ENCODE measurements around the gene KIR3DL2.

DNA sequence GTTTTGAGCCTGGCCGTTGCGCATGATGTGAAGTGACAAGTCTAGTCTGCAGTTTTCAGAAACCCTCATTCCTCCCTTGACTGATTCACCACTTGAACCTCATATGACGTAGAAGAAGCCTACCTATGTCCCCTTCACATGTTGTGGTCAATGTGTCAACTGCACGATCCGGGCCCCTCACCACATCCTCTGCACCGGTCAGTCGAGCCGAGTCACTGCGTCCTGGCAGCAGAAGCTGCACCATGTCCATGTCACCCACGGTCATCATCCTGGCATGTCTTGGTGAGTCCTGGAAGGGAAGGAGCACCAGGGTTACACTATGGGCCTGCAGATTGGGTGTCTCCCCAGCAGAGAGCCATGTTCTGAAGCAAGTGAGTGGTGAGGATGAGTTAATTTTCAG lies 46.8 kb upstream of the KIR3DL2 start, which contains the start of gene KIR2DL4:
- TF ChIP-seq POLR2A (IDR thresholded peaks at IDR 0.05; ENCODE audit: low read depth, low read length) (no peak), TAF1 (IDR thresholded peaks at IDR 0.05; ENCODE audit: low read depth, low read length) (no peak), POLR2AphosphoS5 (IDR thresholded peaks at IDR 0.05; ENCODE audit: low read depth, low read length) (no peak), SPI1 (IDR thresholded peaks at IDR 0.05; ENCODE audit: low read depth, low read length) (no peak), PAX5 (IDR thresholded peaks at IDR 0.05; ENCODE audit: insufficient read depth, low read length, severe bottlenecking) (no peak), POU2F2 (IDR thresholded peaks at IDR 0.05; ENCODE audit: low read depth, low read length) (no peak)

All from GM12891 (cell line).